Measurements from ENCODE around the gene CCDC187.
"Not testable (repeated sequence)": the region's sequence is repeated elsewhere in the genome, so short reads cannot be mapped to it uniquely, and the experiment has no call there.

CCDC187 gene

DNA sequence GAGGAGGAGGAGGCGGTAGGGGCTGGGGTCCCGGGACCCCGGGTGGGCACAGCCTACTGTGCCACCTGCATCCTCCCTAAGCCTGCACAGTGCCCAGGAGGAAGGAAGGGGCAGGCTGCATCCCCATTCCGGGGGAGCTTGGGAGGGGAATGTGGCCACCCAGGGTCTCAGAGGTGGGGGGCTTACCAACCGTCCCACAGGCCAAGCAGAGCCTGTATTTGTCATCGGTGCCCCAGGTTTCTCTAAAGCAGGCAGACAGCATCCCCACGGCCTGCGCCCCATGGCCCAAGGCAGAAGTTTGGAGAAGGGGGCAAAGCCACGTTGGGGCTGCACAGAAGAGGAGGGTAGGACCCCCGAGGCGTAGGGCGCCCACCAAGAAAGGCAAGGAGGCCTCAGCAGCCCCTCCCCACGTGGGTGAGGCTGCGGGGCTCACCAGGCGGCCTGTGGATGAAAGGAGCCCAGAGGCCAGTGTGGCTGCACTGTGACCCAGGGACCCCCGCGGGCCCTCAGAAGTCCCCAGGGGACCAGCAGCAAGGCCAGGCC is 22.9 kb upstream of the CCDC187 start:
- peak overlapping the region; percentile 42 for H3K27ac ChIP-seq (ENCODE audit: low read depth, low read length)
- H3K9me3 ChIP-seq (ENCODE audit: control insufficient read depth in 1 of 2, low read length in 2 of 2), result no peaks in the 10 kb centered on the region
- peaks cover 5 to 19% of the 10 kb centered on the region in 2 donors for H3K27me3 ChIP-seq (ENCODE audit: control insufficient read depth in 1 of 2, insufficient read depth in 2 of 2, low read length in 2 of 2)
- H3K4me3 ChIP-seq (ENCODE audit: low read depth in 1 of 2, low read length in 2 of 2), result no peak overlapping the region
- no peak overlapping the region for H3K9ac ChIP-seq (ENCODE audit: low read depth in 1 of 2, low read length in 2 of 2)
- H3K4me1 ChIP-seq (ENCODE audit: control insufficient read depth in 1 of 2, insufficient read depth in 2 of 2, low read length in 2 of 2), result peaks cover 0 to 18% of the 10 kb centered on the region in 2 donors
- H3K36me3 ChIP-seq (ENCODE audit: control insufficient read depth in 1 of 2, insufficient read depth in 2 of 2, low read length in 2 of 2), result no peaks in the 10 kb centered on the region

DNA sequence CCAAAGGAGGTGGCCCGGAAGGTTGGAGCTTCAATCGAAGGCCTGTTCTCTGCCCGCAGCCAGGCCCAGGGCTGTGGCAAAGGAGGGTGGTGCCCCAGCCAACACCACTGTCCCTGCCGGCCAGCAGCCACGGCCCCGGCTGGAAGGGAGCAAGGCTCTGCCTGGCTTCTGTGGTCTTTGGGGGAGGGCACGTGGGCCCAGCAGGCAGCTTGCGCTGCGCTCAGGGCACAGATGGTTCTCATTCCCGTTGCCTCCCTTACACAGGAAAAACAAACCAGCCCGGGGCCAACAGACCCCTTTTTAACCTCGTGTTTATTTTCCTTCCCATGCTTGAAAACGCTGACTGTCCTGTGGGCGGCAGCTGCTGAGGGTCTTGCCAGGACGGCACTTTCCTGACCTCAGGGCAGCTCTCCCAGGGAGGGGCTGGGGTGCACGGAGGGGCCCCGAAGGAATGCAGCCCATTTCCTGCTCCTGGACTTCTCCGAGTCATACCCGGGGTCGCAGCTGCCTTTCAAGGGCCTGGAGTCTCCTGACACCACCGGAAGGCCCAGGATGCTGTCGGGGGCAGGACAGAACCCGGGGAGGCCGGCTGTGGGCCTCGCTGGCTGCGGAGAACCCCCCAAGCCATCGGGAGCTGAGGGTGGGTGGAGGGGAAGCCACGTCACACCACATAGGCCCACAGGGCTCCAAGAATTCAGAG is 22.3 kb upstream of the CCDC187 start:
- Histone ChIP-seq H3K4me3 (ENCODE audit: low read depth in 1 of 2, low read length in 2 of 2) (no peak overlapping the region), H3K9ac (ENCODE audit: low read depth in 1 of 2, low read length in 2 of 2) (no peak overlapping the region)

DNA sequence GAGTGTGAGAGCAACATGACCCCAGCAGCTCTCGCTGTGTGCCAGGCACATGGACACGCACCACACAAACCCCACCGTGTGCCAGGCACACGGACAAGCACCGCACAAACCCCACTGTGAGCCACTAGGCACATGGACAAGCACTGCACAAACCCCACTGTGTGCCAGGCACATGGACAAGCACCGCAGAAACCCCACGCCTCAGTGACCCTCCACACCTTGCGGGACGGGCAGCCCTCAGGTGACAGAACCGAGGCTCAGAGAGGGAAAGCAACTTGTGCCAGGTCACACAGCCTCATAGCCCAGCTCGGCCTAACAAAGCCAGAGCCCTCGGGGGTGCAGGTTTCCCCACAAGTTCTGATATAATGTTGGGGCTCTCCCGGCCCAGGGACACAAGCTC is 21.5 kb upstream of the CCDC187 start:
- Histone ChIP-seq H3K36me3 (ENCODE audit: control insufficient read depth in 1 of 2, insufficient read depth in 2 of 2, low read length in 2 of 2) (no peaks in the 10 kb centered on the region), H3K4me3 (ENCODE audit: low read depth in 1 of 2, low read length in 2 of 2) (no peak overlapping the region), H3K27me3 (ENCODE audit: control insufficient read depth in 1 of 2, insufficient read depth in 2 of 2, low read length in 2 of 2) (peaks cover 5 to 22% of the 10 kb centered on the region in 2 donors), H3K9me3 (ENCODE audit: control insufficient read depth in 1 of 2, low read length in 2 of 2) (no peaks in the 10 kb centered on the region), H3K4me1 (ENCODE audit: control insufficient read depth in 1 of 2, insufficient read depth in 2 of 2, low read length in 2 of 2) (peaks cover 0 to 18% of the 10 kb centered on the region in 2 donors), H3K27ac (ENCODE audit: low read depth, low read length) (no peak overlapping the region), H3K9ac (ENCODE audit: low read depth in 1 of 2, low read length in 2 of 2) (no peak overlapping the region)

More for the DNA sequence above, 22.3 kb upstream of the CCDC187 start:
- Histone ChIP-seq H3K27ac (ENCODE audit: low read depth, low read length) (peak overlapping the region; percentile 42), H3K9me3 (ENCODE audit: control insufficient read depth in 1 of 2, low read length in 2 of 2) (no peaks in the 10 kb centered on the region), H3K36me3 (ENCODE audit: control insufficient read depth in 1 of 2, insufficient read depth in 2 of 2, low read length in 2 of 2) (no peaks in the 10 kb centered on the region), H3K4me1 (ENCODE audit: control insufficient read depth in 1 of 2, insufficient read depth in 2 of 2, low read length in 2 of 2) (peaks cover 0 to 18% of the 10 kb centered on the region in 2 donors), H3K27me3 (ENCODE audit: control insufficient read depth in 1 of 2, insufficient read depth in 2 of 2, low read length in 2 of 2) (peaks cover 5 to 21% of the 10 kb centered on the region in 2 donors)

DNA sequence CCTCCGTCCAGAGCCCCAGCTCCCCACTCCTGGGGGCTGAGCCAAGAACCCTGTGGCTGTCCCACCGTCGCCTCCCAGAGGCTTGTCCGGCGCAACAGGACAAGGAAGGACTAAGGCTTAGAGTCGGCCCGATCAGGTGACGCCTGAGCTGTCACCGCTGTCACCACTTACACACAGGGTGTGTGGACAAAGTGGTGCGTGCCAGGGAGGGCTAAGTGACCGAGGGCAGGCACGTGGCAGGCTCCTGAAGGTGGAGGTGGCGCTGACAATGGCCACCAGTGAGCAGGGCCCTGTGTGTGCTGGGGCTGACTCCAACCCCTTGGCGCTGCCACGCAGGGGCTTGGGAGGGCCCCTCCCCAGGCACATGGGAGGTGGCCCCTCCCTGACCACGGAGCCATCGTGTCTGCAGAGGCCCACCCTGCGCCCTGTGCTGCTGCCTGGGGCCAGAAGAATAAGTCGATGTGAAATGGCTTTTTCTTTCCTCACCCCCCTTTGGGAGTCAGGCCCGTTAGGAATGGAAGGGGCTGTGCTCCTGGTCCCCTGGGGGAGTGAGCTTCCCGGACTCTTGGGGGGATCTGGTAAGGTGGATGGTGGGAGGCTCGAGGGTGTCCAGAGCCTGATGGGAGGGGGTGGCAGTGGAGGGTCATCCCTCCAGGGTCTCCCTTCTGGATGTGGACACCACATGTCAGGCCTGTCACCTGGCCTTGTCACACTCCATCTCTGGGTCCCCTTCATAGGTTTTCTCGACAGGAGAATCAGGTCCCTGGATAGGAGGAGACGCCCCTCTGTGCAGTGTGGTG is 20.8 kb upstream of the CCDC187 start:
- Histone ChIP-seq H3K27me3 (ENCODE audit: control insufficient read depth in 1 of 2, insufficient read depth in 2 of 2, low read length in 2 of 2) (peaks cover 5 to 22% of the 10 kb centered on the region in 2 donors), H3K27ac (ENCODE audit: low read depth, low read length) (no peak overlapping the region), H3K4me1 (ENCODE audit: control insufficient read depth in 1 of 2, insufficient read depth in 2 of 2, low read length in 2 of 2) (peaks cover 0 to 18% of the 10 kb centered on the region in 2 donors), H3K9me3 (ENCODE audit: control insufficient read depth in 1 of 2, low read length in 2 of 2) (no peaks in the 10 kb centered on the region), H3K9ac (ENCODE audit: low read depth in 1 of 2, low read length in 2 of 2) (no peak overlapping the region), H3K36me3 (ENCODE audit: control insufficient read depth in 1 of 2, insufficient read depth in 2 of 2, low read length in 2 of 2) (no peaks in the 10 kb centered on the region), H3K4me3 (ENCODE audit: low read depth in 1 of 2, low read length in 2 of 2) (no peak overlapping the region)

DNA sequence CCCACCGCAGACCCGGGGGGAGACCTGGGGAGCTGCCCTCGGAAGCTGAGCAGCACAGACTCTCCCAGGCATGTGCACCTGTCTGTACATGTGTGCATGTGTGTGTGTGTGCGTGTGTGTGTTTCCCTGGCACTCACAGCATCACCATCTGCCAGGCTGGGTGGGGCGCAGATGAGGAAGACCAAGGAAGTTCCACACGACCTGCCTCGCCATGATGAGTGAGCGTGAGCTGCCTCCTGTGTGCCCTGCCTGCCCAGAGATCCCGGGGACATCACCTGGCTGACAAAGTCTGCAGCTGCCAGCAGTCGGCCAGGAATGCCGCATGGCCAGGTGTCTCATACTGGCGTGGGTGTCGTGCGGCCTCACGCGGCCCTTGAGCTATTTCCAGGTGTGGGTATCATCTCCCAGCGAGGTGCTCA is 19.5 kb upstream of the CCDC187 start:
- Histone ChIP-seq H3K27me3 (ENCODE audit: control insufficient read depth in 1 of 2, insufficient read depth in 2 of 2, low read length in 2 of 2) (peaks cover 5 to 22% of the 10 kb centered on the region in 2 donors), H3K27ac (ENCODE audit: low read depth, low read length) (no peak overlapping the region), H3K4me3 (ENCODE audit: low read depth in 1 of 2, low read length in 2 of 2) (no peak overlapping the region), H3K9ac (ENCODE audit: low read depth in 1 of 2, low read length in 2 of 2) (no peak overlapping the region), H3K9me3 (ENCODE audit: control insufficient read depth in 1 of 2, low read length in 2 of 2) (no peaks in the 10 kb centered on the region), H3K36me3 (ENCODE audit: control insufficient read depth in 1 of 2, insufficient read depth in 2 of 2, low read length in 2 of 2) (no peaks in the 10 kb centered on the region), H3K4me1 (ENCODE audit: control insufficient read depth in 1 of 2, insufficient read depth in 2 of 2, low read length in 2 of 2) (peaks cover 0 to 12% of the 10 kb centered on the region in 2 donors)

DNA sequence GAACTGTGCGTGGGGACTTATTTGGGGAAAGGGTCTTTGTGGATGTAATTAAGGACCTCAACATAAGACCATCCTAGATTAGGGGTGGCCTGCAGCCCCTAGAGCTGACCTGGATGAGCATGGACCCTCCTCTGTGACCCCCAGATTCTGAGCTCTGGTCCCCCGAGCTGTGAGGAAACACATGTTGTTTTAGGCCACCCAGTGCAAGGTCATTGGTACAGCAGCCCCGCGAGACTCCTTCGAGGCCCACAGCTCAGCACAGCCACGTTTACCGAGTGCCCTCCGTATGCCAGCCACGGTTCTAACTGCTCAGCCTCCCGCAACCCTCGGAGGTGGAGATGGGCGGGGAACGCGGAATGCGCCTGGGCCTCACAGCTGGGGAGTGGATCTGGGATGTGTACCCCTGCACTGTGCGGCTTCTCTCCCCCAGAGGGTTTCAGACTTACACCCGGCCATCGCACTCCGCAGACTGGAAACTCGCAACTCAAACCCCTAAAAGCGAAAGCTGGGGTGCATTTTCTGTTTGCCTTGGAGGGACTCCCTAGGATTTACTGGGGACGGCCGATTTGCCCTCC is 18.9 kb upstream of the CCDC187 start:
- H3K27ac ChIP-seq (ENCODE audit: low read depth, low read length), result no peak overlapping the region
- H3K4me3 ChIP-seq (ENCODE audit: low read depth in 1 of 2, low read length in 2 of 2), result no peak overlapping the region
- peaks cover 5 to 18% of the 10 kb centered on the region in 2 donors for H3K27me3 ChIP-seq (ENCODE audit: control insufficient read depth in 1 of 2, insufficient read depth in 2 of 2, low read length in 2 of 2)
- H3K36me3 ChIP-seq (ENCODE audit: control insufficient read depth in 1 of 2, insufficient read depth in 2 of 2, low read length in 2 of 2), result no peaks in the 10 kb centered on the region
- H3K4me1 ChIP-seq (ENCODE audit: control insufficient read depth in 1 of 2, insufficient read depth in 2 of 2, low read length in 2 of 2), result peaks cover 0 to 7% of the 10 kb centered on the region in 2 donors
- H3K9ac ChIP-seq (ENCODE audit: low read depth in 1 of 2, low read length in 2 of 2), result no peak overlapping the region
- no peaks in the 10 kb centered on the region for H3K9me3 ChIP-seq (ENCODE audit: control insufficient read depth in 1 of 2, low read length in 2 of 2)

DNA sequence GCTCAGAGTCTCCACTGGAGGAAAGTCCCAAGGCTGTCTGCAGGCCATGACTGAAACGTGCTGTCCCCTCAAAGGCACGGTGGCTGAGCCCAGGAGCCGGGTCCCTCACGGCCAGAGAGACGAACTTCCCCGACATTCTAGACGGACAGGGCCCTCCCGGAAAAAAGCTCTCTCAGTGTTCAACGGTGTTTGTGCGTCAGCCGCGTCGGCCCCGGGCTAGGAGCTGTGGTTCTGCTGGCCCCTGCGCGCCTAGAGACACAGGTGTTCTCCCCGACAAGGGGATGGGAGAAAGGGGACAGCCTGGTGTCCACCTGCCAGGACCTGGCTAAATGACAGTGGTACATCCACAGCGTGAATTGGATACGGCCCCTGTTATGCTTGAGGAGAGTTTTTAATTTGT is 17.7 kb upstream of the CCDC187 start:
- H3K4me1 ChIP-seq (ENCODE audit: control insufficient read depth in 1 of 2, insufficient read depth in 2 of 2, low read length in 2 of 2), result peaks cover 0 to 3% of the 10 kb centered on the region in 2 donors
- H3K27me3 ChIP-seq (ENCODE audit: control insufficient read depth in 1 of 2, insufficient read depth in 2 of 2, low read length in 2 of 2), result peaks cover 5 to 18% of the 10 kb centered on the region in 2 donors
- H3K9me3 ChIP-seq (ENCODE audit: control insufficient read depth in 1 of 2, low read length in 2 of 2), result no peaks in the 10 kb centered on the region
- H3K9ac ChIP-seq (ENCODE audit: low read depth in 1 of 2, low read length in 2 of 2), result no peak overlapping the region
- no peak overlapping the region for H3K27ac ChIP-seq (ENCODE audit: low read depth, low read length)
- H3K36me3 ChIP-seq (ENCODE audit: control insufficient read depth in 1 of 2, insufficient read depth in 2 of 2, low read length in 2 of 2), result no peaks in the 10 kb centered on the region
- H3K4me3 ChIP-seq (ENCODE audit: low read depth in 1 of 2, low read length in 2 of 2), result no peak overlapping the region

- not testable (repeated sequence) for H3K4me1 ChIP-seq (ENCODE audit: control insufficient read depth in 1 of 2, insufficient read depth in 2 of 2, low read length in 2 of 2); H3K9ac ChIP-seq (ENCODE audit: low read depth in 1 of 2, low read length in 2 of 2); H3K27ac ChIP-seq (ENCODE audit: low read depth, low read length); H3K4me3 ChIP-seq (ENCODE audit: low read depth in 1 of 2, low read length in 2 of 2); H3K36me3 ChIP-seq (ENCODE audit: control insufficient read depth in 1 of 2, insufficient read depth in 2 of 2, low read length in 2 of 2); H3K9me3 ChIP-seq (ENCODE audit: control insufficient read depth in 1 of 2, low read length in 2 of 2)
- H3K27me3 ChIP-seq (ENCODE audit: control insufficient read depth in 1 of 2, insufficient read depth in 2 of 2, low read length in 2 of 2), result peaks cover 5 to 18% of the 10 kb centered on the region in 2 donors
Measured at GRCh38 chr9:136320972-136321371, 17.1 kb upstream of the CCDC187 start.

DNA sequence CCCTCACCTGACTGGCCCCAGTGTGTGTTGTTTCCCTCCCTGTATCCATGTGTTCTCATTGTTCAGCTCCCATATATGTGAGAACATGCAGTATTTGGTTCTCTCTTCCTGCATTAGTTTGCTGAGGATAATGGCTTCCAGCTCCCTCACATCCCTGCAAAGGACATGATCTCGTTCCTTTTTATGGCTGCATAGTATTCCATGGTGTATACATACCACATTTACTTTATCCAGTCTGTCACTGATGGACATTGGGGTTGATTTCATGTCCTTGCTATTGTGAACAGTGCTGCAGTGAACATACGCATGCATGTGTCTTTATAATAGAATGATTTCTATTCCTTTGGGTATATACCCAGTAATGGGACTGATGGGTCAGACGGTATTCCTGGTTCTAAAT is 16.1 kb upstream of the CCDC187 start:
- not testable (repeated sequence) for H3K27ac ChIP-seq (ENCODE audit: low read depth, low read length); H3K4me3 ChIP-seq (ENCODE audit: low read depth in 1 of 2, low read length in 2 of 2); H3K36me3 ChIP-seq (ENCODE audit: control insufficient read depth in 1 of 2, insufficient read depth in 2 of 2, low read length in 2 of 2); H3K9me3 ChIP-seq (ENCODE audit: control insufficient read depth in 1 of 2, low read length in 2 of 2); H3K4me1 ChIP-seq (ENCODE audit: control insufficient read depth in 1 of 2, insufficient read depth in 2 of 2, low read length in 2 of 2); H3K9ac ChIP-seq (ENCODE audit: low read depth in 1 of 2, low read length in 2 of 2)
- H3K27me3 ChIP-seq (ENCODE audit: control insufficient read depth in 1 of 2, insufficient read depth in 2 of 2, low read length in 2 of 2), result peaks cover 5 to 14% of the 10 kb centered on the region in 2 donors

GRCh38 chr9:136319244-136319643 is 15.3 kb upstream of the CCDC187 start:
- not testable (repeated sequence) for H3K9ac ChIP-seq (ENCODE audit: low read depth in 1 of 2, low read length in 2 of 2); H3K4me3 ChIP-seq (ENCODE audit: low read depth in 1 of 2, low read length in 2 of 2); H3K4me1 ChIP-seq (ENCODE audit: control insufficient read depth in 1 of 2, insufficient read depth in 2 of 2, low read length in 2 of 2); H3K27ac ChIP-seq (ENCODE audit: low read depth, low read length); H3K36me3 ChIP-seq (ENCODE audit: control insufficient read depth in 1 of 2, insufficient read depth in 2 of 2, low read length in 2 of 2)
- Histone ChIP-seq H3K9me3 (ENCODE audit: control insufficient read depth in 1 of 2, low read length in 2 of 2) (peaks cover 7 to 10% of the 10 kb centered on the region in 2 donors), H3K27me3 (ENCODE audit: control insufficient read depth in 1 of 2, insufficient read depth in 2 of 2, low read length in 2 of 2) (peaks cover 5 to 14% of the 10 kb centered on the region in 2 donors)
